ENCODE results near the gene ADAMTSL1.

Gene ADAMTSL1

DNA sequence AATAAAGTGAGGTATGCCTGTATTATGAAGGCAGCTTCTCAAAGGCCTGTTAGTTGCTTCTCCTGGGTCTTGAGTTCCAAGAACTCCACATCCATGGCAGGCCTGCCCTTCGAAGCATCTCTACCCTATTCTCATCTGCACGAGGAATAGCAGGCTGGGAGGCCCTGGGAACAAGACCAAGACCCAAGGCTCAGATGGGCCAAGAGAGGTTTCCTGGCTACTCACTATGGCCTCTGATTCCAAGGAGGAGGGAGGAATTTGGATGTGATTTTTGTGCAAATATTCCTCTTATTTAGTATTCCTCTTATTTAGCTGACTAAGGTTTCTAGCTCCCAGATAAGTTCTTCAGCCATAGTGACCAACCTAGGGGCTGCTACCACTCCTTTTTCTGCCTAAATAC is 407.8 kb downstream of the ADAMTSL1 start:
- no peak for DNase-seq

DNA sequence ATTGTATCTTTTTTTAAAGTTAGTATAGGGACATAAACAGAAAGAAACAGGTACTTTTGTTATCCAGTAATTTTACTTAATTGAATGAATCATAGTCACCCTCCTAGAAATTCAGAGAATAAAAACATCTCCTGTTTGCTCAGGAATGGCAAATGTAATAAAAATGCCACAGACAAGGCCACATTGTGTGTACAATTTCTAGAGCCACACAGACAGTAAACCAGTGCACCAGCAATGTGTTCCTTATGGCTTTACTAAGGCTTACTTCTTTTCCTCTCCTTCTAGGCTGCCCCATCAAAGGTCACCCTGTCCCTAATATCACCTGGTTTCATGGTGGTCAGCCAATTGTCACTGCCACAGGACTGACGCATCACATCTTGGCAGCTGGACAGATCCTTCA is 413.6 kb downstream of the ADAMTSL1 start:
- no peak for DNase-seq

DNA sequence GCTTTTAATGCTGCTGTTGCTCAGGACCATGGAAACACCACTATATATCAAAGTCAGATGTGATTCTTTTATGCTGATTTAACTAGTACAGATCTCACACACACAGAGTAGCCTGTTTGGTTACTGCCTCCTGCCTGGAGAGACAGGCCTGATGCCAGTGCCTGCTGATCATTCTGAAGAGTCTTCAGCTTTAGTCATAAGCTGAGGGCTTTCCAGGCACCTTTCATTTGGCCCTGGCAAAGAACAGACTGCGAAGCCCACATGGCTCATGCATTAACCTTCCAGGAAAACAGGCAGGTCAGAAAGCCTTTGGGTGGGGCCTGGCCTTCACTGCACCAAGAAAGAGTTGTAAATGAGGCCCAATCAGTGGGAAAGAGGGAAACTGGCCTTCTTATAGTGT is 414.3 kb downstream of the ADAMTSL1 start:
- DNase-seq: no peak

DNA sequence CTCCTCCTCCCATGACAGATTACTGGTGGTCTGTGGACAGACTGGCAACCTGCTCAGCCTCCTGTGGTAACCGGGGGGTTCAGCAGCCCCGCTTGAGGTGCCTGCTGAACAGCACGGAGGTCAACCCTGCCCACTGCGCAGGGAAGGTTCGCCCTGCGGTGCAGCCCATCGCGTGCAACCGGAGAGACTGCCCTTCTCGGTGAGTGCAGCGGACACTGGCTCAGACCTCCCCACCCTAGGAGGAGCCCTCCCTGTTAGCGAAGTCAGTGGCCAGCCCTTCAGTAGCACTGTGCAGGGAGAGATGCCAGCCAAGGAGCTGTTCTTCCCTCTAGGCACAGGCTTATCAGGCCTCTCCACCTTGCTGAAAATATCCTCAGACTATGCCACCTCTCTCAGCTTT is 415.6 kb downstream of the ADAMTSL1 start:
- no peak for DNase-seq

DNA sequence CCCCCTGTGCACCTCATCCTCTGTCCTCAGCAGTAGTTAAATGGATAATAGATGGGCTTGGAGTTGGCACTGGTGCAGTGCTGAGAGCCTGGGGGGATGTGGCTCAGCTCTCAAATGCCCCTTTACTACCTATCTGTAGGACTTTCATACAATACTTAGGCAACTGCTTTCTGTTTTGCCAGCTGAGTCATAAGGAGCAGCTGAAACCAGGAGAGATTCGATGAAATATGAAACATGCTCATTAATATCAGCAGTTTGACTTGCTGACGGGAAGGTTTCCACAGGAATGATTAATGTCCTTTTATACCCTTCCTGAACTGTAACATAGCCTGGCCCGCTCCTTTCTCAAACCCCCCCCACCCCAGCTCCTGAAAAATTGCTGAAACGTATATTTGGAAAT is 416.4 kb downstream of the ADAMTSL1 start:
- no peak for DNase-seq

DNA sequence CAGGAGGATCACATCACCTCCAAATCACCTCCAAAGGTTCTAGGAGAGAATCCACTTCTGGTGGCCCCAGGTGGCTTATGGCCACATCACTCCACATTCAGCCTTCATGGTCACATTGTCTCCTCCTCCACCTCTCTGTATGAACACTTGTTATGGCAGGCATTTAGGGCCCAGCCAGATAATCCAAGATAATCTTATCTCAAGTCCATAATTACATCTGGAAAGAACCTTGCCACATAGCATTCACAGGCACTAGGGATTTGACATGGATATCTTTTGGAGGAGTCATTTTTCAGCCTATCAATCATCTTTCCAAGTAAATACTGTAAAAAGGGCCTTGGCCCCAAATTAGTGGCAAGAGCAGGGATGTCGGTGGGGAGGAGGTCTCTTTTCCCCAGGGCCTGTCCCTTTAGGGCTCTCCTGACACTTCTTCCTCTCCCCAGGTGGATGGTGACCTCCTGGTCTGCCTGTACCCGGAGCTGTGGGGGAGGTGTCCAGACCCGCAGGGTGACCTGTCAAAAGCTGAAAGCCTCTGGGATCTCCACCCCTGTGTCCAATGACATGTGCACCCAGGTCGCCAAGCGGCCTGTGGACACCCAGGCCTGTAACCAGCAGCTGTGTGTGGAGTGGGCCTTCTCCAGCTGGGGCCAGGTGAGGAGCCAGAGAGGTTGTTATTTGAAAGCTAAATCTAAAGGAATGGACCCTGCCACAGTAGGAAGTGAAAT is 418.2 kb downstream of the ADAMTSL1 start:
- DNase-seq: no peak

DNA sequence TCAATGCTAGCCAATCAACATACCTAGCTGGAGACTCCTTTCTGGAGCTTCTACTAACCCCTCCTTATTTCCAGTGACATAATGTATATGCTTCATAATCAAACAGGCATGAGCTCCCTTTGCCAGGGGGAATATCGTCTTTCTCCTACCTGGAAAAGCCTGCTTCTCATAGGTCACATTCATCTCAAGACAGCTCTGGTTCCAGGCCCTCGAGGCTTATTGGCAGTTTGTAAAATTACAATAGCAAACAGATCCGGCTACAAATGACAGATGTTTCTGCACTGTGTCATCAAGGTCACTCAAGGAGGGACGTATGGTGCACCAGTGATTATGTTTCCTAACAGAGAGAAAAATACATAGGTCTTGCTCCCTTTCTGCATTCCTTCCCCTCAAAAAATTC is 419.1 kb downstream of the ADAMTSL1 start:
- DNase-seq: no peak

DNA sequence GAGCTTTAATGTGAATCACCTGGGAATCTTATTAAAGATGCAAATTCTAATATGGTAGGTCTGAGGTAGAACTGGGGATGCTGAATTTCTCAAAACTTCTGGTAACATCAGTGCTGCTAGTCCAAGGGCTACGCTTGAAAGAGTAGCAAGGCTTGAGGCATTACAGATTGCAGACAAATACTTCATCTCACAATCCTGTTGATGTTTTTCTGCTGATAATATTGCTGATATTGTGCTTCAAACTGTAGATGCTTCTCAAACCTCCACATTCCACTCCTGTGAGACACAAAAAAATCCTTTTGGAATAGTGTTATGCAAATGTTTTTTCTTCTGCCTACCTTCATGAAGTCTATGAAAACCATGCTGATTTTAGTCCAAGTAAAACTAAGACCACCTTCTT is 419.5 kb downstream of the ADAMTSL1 start:
- DNase-seq: no peak

DNA sequence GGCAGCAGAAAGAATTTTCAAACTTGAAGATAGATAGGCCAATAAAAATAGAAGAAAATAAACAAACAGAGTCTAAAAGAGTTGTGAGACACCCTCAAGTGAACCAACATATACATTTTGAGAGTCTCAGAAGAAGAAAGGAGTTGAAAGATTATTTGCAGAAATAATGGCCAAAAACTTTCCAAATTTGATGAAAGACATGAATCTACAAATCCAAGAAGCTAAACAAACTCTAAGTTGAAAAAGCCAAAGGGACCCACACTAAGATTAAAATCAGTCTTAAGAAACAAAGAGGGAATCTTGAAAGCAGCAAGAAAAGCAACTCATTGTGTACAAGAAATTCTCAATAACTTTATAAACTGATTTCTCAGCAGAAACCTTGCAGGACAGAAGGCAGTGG is 422.1 kb downstream of the ADAMTSL1 start:
- DNase-seq: no peak

DNA sequence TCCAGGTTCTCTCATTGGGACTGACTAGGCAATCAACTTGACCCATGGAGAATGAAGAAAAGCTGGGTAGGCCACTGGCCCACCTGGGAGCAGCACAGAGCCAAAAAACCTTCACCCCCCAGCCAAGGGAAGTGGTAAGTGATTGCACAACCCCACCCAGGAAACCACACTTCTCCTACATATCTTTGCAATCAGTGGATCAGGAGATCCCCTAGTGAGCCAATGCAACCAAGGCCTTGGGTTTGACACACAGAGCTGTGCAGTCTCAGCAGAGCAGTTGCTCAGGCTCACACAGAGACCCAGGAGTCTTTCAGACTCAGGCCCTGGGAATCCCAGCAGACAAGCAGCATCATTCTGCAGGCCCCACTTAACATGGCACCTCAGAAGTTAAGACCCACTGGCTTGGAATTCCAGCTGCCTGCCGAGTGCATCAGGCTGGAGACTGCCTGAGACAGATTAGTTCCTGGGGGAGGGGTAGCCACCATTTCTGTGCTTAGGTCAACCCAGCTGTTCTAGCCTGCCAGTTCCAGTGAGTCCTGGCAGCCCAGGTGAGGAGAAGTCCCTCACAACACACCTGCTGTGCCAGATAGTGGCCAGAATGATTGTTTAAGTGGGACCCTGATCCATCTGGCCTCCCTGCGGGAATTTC is 422.7 kb downstream of the ADAMTSL1 start:
- DNase-seq: no peak

DNA sequence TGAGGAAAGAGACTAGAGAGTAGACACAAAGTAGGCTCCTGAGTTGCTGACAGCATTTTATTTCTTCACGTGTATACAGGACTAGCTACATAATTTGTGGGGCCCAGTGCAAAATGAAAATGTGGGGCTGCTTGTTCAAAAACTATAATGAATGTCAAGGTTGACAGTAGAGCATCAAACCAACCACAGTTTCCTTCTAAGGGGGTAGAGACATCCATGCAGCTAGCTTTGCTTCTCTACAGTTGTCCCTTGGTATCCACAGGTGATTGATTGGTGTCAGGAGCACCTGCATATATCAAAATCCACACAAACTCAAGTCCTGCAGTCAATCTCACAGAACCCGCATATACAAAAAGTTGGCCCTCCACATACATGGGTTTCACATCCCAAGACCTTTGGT is 429.5 kb downstream of the ADAMTSL1 start:
- no peak for DNase-seq

DNA sequence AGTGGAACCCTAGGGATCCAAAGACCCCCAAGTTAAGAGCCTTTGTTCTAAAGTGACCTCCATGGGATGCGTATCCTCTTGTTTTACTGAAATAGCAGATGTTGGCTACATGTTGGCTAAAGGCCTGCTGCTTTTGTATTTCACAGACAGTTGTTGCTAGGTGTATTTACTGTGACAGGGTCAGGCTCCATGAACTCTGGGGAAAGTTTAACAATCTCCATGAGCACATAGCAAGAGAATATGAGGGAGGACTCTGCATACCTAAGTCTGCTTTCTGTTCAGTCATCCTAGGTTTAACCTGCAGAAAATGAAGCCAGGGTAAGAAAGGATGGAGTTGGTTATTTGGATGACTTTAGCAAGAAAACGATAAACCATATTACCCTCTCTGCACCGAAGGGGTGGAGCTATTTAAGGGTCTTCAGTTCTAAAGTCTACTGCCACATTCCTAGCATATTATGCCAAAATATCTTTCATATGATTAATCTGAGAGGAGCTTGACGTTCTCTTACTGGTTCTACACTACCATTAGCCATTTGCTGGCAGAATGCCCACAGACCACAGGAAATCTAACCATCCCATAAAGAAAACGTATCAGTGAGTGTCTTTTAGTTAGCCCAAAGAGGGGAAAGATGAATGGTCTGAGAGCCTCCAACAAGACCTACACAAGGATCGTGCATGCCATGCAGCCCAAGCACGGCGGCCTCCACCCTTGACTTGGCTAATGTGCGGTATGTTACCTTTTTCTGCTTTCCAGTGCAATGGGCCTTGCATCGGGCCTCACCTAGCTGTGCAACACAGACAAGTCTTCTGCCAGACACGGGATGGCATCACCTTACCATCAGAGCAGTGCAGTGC is 431.3 kb downstream of the ADAMTSL1 start:
- DNase-seq: no peak

DNA sequence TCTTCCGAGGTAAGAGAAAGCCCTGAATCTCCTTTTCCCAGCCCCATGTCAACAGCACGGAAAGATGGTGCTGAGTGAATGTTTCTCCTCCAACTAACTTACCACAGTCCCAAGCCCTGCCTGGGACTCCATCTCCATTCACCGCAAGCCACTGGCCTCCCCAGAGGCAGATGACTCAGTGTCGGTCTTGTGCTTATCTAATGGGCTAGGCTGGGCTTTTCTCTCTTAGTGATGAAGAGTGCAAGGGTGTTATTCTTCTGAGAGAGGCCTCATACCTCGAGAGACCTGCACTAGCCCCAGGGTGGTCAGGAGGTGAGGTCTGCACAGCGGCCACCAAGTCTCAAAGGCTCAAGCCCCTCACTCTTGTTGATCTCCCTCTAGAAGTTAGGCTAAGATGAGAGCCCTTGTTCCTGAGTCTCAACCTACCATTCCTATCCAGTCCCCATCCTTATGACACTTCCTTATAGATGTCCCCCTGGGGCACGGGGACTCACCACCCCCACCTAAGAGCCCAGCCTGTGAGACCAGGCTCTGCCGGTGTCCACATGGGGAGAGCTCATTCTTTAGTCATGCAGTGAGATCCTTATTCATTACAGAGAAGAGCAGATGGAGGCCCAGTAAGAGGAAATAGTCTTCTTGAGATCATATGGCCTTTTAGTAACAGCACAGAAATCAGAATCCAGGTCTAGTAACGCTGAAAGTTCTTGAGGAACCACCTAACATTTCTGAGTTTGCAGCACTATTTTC is 432.1 kb downstream of the ADAMTSL1 start:
- no peak for DNase-seq

DNA sequence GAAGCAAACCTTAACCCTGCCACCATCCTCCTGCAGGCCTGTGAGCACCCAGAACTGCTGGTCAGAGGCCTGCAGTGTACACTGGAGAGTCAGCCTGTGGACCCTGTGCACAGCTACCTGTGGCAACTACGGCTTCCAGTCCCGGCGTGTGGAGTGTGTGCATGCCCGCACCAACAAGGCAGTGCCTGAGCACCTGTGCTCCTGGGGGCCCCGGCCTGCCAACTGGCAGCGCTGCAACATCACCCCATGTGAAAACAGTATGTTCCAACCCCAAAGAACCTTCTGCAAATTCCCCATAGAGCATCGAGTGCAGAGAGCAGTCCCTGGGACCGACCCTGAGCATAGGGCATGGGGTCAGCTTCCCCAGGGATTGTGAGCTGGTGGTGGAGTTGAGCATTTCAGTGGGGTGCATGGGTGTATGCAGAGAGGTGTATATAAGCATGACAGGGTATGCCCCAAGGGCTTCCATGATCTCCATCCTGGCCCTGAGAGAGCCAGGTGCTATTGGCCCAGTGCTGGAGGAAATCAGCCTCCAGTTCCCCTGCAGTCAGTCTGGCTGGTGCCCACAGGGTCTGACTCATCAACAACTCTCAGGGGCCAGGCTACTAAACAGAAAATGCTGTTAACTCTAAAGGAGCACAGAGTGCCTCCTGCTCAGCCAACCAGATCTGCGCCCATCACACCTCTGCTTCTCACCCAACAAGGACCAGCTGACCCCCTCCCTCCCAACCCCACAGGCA is 432.9 kb downstream of the ADAMTSL1 start:
- DNase-seq: no peak

DNA sequence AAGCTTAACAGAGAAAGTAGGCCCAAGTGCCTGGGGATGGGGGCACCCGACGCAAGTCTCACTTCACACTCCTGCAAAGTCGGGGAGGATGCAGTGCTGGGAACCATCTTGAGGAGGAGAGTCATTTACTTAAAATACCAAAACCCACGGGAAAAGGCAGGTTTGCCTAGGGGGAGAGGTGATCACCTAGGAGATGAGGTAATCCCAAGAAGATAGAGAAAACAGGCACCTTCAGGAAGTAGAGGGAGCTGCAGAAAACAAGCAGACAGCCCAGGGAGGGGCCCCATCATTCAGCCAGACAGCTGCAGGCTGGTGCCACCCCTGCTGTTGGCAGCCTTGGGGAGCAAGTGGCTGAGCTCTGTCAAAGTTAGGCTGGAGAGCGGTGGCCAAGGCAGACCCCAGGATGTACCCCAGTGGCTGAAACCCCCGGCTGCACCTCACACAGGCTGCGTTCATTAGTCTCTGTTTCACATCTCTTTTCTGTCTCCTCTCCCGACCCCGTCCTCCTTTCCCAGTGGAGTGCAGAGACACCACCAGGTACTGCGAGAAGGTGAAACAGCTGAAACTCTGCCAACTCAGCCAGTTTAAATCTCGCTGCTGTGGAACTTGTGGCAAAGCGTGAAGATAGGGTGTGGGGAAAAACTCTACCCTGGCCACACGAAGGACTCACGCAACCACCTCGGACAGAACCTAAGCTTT is 434.1 kb downstream of the ADAMTSL1 start:
- no peak for DNase-seq

DNA sequence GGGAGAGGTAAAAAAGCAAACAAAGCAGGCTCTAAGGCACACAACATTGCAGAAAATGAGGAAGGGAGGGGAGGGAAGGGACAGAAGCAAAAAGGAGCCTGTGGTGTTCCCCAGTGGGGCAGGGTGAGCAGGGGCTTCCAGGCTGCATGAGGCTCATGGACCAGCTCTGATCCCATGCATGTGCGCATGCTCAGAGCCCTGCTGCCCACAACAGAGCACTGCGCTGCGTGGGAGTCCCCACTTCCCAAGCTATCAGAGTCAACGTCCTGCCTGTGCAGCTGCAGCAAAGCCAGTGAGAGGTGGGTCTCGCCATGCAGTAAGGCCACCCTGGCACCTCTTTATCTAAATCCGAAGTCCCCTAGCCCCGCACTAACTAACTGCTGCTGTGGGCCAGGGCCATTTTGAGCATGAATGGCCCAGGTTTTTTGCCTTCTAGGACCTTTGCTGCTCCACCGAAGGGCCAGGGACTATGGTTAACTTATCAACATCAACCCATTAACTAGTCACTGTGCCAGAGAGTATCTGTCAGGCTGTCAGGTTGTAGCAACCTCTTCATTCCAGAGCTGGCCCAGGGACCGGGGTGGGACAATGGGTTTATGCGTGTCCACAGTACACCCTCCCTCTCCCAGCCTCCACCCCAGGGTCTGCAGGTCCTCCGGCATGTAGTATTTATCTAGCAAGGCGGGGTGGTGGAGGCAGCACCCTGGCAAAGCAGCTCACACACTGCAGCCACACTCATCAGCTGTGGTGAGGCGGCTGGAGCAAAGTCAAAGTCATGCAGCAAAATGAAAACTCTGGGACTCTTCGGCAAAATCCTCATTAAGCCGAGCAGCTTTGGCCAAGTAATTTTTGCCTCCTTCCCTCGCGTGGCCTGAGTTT is 435.4 kb downstream of the ADAMTSL1 start:
- no peak for DNase-seq

DNA sequence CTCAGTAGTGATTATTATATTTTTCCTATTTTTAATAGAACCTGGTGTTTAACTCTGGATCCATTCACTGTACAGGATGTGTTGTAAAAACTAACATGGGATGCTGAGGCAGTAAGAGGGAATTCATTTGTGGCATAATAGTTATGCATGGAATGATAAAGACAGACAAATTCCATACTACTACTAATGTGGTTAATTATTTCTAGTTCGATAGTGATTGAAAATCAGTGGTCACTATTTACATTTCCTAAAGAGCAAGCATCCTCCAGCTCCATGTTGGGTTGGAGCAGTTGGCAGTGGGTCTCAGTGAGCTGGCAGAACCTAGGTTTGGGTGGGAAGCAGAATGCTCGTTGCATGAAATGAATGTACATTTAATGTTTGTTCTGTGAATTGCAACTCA is 436.5 kb downstream of the ADAMTSL1 start:
- no peak for DNase-seq

DNA sequence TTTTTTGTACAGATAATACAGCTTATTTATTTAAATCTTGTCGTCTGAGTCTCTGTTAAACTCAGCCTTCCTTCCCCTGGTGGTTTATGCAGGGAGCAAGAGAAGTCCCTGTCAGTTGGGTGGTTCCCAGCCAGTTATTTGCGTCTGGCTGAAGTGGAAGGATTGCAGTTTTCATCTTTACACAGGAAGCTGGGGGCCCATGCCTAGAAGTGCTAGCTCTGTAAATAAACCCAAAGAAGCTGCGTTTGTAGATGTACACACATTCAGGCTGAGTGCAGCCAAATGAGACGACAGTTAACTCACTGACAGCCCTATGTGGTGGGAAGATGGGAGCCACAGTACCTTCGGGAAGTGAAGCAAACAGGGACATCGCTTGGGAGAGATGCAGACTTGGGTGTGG is 437.0 kb downstream of the ADAMTSL1 start:
- DNase-seq: no peak

DNA sequence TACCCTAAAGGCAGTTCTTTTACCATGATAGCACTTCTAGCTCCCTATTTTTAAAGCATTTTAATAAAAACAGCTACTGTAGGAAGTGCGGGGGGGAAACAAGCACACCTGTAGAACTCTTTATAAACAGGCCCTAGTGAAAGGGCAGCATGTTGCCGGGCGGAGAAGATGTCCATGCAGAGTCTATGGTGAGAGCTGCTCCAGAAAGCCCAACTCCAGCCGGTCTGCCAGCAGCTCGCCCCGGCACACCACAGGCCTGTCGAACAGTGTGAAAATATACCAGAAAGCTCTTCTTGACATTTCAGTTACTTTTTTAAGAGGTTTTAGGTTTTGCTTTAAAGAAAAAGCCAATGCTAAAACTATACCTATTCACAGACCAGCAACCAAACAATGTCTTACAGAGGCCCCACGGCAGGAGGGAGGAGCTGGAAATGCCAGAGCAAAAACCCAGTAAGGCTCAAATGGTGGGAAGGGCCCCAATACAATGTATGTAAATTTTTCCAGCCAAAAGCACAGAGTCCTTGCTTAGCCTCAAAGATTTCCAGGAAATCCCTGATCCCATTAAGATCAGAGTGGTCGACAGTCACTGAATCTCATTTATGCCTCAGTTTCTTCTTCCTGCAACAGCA is 437.9 kb downstream of the ADAMTSL1 start:
- DNase-seq: no peak

All from GDM1 (cell line).